ENCODE measurements around the gene NUPR1. TPM values are rescaled to one million over a fixed set of nuclear protein-coding genes. Genes with fewer than 3 reads are reported as not detected.
"Not testable (repeated sequence)": the region's sequence is repeated elsewhere in the genome, so short reads cannot be mapped to it uniquely, and the experiment has no call there.

NUPR1 gene
- total RNA-seq, 1 donor from 2014 or later, result not detected

DNA sequence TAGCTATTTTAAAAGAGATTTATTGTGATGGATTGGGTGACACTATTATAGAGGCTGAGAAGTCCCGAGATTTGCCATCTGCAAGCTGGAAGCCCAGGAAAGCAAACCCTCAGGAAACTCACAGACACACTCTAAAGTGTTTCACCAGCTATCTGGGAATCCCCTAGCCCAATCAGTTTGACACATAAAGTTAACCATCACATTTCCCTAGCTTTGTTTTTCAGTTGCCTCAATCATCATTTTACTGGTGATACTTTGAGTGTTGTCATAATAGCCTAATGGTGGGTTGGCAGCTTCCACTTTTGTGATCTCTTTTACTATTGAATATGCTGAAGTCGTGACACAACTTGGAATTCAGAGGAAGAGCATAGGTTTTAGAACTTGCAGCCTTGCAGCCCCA, 16.8 kb upstream of the NUPR1 start:
- intact Hi-C loops (cut with micrococcal nuclease), result loop anchor here (10.0 kb wide), 1 partner anchor 289 kb away; the partner anchor contains the start of gene TUFM

DNA sequence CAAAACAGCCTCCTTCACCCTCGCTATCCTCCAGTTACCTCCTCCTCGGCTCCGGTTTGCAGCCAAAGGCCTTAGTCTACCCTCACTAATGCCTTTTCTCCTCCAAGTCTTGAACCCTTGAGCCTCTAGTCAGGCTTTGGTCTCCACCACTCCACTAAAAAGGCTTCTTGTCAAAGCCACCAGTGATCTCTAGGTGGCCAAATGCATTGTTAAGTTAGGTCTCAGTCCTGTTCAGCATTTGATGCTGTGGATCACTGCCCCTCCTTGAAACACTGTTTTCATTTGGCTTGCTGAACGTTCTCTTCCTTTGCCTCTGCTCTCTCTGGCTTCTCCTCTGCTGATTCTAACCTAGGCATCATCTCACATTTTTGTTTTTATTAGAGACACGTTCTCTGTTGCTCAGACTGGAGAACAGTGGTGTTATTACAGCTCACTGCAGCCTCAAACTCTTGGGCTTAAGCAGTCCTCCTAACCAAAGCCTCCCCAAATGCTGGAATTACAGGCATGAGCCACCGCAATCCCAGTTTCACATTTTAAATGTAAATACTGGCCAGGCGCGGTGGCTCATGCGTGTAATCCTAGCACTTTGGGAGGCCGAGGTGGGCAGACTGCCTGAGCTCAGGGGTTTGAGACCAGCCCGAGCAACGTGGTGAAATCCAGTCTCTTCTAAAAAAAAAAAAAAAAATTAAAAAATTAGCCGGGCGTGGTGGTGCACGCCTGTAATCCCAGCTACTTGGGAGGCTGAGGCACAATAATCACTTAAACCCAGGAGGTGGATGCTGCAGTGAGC, 16.1 kb upstream of the NUPR1 start:
- intact Hi-C loops (cut with micrococcal nuclease), result loop anchor here (5.0 to 10.0 kb wide), 3 partner anchors 290 to 417 kb away; partner anchors contain the start of genes SPNS1, TUFM and XPO6

DNA sequence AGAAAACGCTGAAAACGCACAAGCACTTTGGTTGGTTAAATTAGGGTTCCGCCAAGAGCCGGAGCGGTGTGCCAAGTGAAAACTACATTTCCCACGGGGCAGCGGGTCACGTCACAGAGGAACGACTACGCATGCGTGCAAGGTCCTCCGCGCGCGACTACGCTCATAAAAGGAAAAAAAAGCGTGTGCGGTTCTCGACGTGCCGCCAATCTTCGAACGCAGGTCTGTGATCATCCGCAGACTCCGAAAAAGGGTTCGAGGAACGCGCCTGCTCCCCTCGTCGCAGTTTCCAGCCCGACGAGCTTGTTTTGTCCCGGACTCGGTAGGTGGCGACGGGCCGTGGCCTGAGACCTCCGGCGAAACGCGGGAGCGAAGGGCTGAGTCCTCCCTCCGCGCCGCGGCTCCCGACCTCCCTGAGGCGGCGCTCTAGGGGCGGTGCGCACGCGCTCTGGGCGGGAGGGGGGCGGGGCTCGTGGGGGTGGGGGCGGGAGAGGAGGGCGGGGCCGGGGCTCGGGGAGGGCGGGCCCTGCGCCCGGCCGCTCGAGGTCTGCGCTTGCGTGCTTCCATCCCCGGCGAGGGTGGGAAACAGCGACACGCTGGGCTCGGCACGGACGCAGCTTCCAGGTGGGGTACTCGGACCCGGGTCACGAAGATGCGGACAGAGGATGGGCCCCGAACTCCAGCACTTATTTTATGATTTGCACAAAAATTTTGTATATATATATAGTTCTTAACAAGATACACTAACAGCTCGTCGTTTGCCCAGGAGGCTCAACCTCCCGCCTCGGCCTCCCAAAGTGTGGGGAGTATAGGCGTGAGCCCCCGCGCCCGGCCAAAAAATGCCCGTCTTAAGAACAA, 15.2 kb upstream of the NUPR1 start, which contains the start of gene SGF29:
Gene SGF29 (plus strand): TSS at position 145 of the 858 bp plus-strand sequence. CDS start 27,150 bp downstream, outside the sequence.
- intact Hi-C loops (cut with micrococcal nuclease), result loop anchor here (1.0 to 10.0 kb wide), 4 partner anchors 60 to 418 kb away; partner anchors contain the start of genes APOBR, SPNS1, TUFM and XPO6

DNA sequence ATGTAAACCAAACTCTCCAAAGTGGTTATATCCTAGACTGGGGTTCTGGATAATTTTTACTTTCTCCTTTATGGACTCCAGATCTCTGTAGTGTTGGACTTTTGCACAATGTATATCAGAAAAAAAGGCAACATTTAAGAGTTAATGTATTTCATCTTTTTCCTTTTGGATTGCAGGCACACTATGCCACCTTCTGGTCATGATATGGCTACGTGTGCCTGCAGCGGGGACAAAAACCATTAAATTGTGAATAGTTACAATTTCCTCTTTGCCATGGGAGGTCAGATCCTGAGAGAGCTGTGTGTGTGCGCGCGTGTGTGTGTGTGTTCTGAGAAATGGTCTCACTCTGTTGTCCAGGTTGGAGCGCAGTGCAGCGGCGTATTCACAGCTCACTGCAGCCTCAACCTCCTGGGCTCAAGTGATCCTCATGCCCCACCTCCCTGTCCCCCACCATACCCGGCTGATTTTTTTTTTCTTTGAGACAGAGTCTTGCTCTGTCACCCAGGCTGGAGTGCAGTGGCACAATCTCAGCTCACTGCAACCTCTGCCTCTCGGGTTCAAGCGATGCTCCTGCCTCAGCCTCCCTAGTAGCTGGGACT, 10.6 kb upstream of the NUPR1 start:
- intact Hi-C loops (cut with micrococcal nuclease), result no loop called here

DNA sequence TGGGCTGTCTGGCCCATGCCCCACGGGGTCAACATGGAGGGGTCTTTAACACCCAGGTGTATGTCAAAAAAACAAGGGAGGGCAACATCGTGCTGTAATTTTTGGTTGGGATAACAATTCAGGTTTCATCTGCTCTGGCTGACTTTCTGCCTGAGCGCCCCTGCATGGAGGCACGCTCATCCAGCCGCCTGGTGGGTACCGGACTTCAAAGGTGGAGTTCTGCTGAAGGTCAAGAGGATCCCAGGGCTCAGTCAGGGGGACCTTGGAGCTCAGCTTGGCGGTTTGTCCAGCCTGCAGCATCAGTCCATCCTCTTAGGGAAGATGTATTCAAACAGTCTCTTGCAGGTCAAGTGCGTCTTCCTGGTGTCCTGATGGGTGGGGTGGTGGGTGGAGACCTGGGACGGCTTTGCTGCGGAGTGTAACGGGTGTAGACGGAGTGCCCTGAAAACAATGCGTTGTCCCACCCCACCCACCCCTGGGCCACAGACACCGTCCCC, 9.6 kb upstream of the NUPR1 start:
- intact Hi-C loops (cut with micrococcal nuclease), result no loop called here

DNA sequence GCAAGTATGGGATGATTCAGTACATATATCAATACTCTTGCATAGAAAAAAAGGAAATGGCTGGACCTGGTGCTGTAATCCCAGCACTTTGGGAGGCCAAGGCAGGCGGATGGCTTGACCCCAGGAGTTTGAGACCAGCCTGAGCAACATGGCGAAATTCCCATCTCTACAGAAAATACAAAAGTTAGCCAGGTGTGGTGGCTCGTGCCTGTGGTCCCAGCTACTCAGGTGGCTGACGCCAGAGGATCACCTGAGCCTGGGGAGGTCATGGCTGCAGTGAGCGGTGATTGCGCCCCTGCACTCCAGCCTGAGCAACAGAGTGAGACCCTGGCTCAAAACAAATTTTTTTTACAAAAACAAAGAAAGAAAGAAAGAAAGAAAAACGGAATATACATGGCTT, 7.9 kb upstream of the NUPR1 start:
- intact Hi-C loops (cut with micrococcal nuclease), result no loop called here

DNA sequence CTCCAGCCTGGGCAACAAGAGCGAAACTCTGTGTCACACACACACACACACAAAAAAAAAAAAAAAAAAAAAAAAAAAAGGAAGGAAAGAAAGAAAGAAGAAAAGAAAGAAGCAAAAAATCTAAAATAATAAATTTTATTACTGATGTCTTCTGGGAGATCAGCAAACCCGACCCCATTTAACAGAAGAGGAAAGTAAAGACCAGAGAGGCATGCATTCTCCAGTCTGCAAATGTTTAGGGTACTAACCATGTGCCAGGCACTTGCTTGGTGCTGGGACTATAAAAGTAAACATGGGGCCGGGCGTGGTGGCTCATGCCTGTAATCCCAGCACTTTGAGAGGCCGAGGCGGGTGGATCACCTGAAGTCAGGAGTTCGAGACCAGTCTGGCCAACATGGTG, 7.2 kb upstream of the NUPR1 start:
- intact Hi-C loops (cut with micrococcal nuclease), result not testable (repeated sequence)

DNA sequence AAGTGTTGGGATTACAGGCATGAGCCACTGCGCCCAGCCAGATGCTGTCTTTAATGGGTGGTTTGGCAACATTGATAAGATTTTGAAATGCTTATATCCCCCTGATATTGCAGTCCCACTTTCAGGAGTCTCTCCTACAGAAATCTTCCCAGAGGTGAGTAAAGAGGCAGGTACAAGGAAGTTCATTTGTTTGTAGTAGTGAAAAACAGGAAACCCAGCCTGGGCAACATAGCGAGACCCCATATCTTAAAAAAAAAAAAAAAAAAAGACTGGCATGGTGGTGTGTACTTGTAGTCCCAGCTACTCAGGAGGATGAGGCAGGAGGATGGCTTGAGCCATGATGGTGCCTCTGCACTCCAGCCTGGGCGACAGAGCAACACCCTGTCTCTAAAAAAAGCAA, 6.2 kb upstream of the NUPR1 start:
- intact Hi-C loops (cut with micrococcal nuclease), result no loop called here

DNA sequence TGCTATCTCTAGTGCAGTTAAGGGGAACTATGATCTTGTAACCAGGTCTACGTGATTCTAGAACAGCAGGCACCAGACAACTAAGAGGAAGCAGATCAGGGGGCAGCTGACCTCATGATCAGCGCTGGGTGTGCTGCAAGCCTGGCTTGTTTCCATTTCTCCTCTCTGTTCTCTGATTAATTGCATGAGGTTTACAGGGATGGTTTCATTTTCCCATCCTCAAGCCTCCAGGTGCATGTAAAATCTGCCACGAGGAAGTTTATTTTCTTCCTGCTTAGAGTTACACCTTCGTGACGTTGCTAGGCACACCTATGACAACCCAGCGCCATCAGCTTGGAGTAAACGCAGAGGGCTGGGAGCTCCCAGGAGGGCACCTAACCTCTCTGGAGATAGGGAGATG, 4.3 kb upstream of the NUPR1 start:
- intact Hi-C loops (cut with micrococcal nuclease), result no loop called here

DNA sequence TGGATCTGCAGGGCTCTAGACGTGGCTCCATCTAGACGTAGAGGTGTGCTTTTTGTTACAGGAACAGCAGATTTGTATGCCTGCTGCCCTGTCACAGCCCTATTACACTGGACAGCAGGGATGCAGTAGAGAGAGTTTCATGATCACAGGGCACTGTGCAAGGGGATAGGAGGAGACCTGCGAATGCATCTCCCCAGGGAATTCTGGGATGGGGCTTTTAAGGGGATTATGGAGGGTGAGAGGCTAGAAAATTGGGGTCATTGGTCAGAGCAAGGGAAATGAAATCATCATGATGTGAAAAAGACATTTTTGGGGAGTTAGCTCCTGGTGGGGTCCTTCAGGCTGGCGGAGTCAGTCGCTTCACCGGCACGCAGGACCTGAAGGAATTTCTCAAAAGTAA, 3.9 kb upstream of the NUPR1 start:
- intact Hi-C loops (cut with micrococcal nuclease), result no loop called here

DNA sequence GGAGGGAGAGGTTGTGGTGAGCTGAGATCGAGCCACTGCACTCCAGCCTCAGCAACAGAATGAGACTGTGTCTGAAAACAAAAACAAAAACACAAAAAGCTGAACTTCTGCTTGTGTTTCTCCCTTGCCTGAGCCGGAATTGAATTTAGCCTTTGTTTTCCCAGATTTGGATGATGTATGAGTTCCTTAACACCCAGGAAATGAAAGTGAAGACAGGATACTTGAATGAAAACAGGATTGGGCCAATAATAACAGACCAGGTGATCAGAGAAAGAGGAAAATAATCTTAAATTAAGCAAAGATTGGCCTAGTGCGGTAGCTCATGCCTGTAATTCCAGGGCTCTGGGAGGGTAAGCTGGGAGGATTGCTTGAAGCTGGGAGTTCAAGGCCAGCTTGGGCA, 1.6 kb upstream of the NUPR1 start:
- intact Hi-C loops (cut with micrococcal nuclease), result no loop called here

DNA sequence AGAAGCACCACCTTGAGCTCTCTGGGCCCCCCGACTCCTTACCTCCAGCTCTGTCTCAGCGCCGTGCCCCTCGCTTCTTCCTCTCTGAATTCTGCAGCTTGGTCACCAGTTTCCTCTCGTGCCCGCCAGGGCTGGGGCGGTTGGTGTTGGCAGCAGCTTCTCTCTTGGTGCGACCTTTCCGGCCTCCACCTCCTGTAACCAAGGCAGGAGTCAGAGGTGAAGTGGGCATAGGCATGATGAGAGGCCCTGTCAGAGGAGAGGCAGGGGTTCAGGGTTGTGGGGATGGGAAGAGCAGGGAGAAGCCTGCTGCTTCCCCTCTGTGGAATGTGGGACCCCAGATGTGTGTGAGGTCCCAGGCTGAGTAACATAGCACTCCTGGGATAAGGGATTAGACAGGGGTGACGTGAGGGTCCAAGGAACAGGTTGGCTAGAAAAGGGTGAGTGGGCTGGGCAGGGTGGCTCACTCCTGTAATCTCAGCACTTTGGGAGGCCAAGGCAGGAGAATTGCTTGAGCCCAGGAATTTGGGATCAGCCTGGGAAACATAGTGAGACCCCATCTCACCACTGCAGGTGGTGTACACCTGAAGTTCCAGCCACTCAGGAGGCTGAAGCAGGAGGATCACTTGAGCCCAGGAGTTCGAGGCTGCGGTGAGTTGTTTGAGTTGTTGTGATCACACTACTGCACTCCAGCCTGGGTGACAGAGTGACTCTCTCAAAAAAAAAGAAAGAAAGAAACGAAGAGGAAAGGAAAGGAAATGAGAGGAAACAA, 626 bp downstream of the NUPR1 start:
- intact Hi-C loops (cut with micrococcal nuclease), result no loop called here

DNA sequence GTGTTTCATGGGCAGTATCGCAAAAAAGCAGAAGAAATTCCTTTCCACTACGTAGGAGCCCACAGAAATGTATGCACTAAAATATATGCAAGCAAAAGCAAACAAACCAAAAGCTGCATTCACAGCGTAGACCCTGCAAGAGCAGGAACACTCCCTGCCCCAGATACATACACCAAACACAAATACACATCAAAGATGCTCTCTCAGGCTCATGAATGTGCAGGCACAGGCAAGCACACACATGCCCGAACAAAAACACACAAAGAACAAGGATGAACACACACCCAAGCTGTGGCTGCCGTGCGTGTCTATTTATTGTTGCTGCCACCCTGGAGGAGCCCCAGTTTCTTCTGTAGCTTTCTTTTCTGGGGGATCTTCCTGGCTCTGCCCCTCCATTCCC, 1.7 kb downstream of the NUPR1 start:
- intact Hi-C loops (cut with micrococcal nuclease), result no loop called here

DNA sequence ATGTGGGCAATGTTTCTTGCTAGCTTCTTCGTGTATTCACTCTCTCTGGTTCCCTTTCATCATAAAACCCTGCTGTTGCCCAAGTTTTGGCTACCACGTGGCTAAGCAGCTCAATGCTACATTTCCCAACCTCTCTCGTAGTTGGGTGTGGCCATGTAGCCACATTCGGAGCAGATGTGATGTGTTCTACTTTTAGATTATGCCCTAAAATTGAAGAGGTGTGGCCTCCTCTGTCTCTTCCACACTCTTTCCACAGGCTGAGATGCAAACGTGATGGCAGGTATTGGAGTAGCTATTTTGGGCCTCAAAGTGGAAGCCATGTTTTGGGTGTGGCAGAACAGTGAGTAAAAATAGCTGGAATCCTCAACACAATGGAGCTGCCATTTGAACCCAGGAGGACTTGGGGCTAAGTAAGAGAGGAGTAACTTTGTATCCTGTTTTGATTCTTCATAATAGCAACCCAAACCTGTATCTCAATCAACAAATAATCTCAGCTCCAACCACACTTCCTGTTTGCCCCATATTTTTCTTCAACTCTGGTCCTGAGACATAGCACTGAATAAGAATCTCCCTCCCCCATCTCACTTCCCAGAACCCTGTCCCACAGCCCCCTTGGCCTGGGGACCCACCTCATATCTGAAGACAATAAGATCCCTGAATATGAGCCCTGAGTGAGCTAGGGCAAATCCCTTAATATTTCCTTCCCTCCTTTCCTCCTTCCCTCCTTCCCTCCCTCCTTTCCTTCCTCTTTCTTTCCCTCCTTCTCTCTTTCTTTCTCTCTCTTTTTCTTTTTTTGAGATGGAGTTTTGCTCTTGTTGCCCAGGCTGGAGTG, 4.0 kb downstream of the NUPR1 start:
- intact Hi-C loops (cut with micrococcal nuclease), result no loop called here

DNA sequence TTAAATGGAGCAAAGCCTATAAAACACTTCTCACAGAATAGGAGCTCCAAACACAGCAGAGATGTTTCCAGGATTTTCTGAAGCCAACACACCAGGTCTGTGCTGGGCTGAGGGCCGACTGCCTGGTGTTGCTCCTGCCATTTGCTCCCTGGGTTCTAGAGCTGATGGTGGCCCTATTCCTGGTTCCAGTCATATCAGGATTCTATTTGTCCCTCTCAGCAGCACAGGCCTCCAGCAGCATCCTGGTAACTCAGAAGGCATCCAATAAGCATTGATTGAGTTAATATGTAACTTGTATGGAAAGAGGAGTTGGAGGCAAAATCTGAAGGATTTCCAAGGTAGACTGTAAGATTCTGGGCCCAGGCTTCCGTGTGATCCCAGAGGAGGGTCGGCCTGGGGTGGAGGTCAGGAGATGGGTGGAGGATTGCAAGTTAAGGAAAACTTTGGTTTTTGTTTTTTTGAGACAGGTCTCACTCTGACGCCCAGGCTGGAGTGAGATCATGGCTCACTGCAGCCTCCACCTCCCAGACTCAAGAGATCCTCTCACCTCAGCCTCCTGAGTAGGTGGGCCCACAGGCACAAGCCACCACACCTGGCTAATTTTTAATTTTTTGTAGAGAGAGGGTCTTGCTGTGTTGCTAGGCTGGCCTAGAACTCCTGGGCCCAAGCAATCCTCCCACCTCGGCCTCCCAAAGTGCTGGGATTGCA, 5.7 kb downstream of the NUPR1 start:
- intact Hi-C loops (cut with micrococcal nuclease), result no loop called here

DNA sequence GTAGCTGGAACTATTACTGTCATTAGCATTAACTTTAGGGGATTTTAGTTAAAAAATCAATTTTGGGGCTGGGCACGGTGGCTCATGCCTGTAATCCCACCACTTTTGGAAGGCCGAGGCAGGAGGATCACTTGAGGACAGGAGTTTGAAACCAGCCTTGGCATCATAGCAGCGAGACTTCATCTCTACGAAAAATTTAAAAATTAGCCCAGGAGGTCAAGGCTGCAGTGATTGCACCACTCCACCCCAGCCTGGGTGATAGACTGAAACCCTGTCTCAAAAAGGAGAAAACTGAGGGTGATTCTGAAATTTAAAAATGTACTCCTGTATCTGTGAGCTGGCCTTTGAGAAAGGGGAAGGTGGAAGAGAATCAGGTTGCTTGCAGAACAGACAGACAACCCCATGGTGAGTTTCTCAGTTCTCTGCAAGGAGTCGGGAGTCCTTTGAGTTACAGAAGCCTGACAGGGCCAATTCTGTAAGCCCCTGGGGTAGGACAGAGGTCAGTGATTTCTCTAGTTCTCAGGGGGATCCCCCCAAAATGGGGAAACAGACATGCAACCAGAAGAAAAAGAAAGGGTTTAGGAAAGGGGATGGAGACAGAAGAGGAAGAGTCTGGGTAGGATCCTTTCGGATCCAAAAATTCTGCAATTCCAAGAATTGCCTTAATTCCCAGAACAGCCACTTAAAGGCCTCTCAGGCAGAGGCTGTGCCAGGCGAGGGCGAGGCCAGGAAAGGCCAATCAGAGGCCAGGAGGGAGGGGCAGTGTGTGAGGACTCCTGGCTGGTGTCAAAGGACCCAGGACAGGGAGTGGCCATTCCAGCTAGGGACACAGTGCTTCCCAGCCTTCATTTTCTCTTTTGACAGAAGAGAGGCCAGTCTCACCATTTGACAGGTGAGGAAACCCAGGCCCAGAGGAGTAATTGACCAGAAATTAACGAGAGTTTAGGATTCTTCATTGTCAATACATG, 6.7 kb downstream of the NUPR1 start:
- intact Hi-C loops (cut with micrococcal nuclease), result no loop called here

DNA sequence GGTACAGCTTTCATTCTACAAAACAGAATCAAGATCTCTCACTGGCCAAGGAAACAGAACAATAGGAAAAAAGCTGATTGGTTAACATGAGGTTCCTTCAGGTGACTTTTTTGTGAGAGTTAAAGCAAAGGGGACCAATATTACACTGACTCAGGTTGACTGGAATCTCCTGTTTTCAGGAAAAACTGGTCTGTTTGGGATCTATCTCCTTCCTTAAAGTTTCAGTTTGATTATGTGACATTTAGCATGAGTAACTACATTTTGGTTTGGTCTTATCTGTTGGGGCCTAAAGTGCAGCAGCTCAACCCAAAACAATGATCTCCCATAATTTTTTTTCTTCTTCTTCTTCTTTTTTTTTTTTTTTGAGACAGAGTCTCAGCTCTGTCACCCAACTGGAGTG, 9.7 kb downstream of the NUPR1 start:
- intact Hi-C loops (cut with micrococcal nuclease), result no loop called here

DNA sequence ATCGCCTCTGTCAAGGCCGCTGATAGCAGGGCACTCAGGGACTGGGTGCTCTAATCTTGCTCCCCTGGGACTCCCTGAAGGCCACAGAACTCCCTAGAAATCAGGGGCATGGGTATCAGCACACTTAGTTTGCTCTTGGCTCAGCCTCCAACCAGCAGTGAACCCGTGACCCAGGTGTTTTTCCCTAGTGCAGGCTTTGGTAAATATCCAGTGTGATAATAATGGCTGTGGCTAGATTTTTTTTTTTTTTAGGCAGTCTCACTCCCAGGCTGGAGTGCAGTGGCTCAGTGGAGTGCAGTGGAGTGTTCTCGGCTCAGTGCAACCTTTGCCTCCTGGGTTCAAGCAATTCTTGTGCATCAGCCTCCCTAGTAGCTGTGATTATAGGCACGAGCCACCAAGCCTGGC, 10.3 kb downstream of the NUPR1 start:
- intact Hi-C loops (cut with micrococcal nuclease), result no loop called here

Measured in T-helper 2 cell treated with Interferon-gamma antibody and Interleukin-4, amounts not matched to agents 100 ng/mL and 5 ng/mL, for 36 hours (primary cell).